Activated CD4-positive, CD25-positive, alpha-beta regulatory T cell (primary cell): ENCODE data around the gene OR2V2.
"Not testable (repeated sequence)": the region's sequence is repeated elsewhere in the genome, so short reads cannot be mapped to it uniquely, and the experiment has no call there.

Experiments used
- DNase-seq, 4 experiments: peaks; one replicate each; lab custom pipeline; 2025; lab: John Stamatoyannopoulos, UW

OR2V2 gene

DNA sequence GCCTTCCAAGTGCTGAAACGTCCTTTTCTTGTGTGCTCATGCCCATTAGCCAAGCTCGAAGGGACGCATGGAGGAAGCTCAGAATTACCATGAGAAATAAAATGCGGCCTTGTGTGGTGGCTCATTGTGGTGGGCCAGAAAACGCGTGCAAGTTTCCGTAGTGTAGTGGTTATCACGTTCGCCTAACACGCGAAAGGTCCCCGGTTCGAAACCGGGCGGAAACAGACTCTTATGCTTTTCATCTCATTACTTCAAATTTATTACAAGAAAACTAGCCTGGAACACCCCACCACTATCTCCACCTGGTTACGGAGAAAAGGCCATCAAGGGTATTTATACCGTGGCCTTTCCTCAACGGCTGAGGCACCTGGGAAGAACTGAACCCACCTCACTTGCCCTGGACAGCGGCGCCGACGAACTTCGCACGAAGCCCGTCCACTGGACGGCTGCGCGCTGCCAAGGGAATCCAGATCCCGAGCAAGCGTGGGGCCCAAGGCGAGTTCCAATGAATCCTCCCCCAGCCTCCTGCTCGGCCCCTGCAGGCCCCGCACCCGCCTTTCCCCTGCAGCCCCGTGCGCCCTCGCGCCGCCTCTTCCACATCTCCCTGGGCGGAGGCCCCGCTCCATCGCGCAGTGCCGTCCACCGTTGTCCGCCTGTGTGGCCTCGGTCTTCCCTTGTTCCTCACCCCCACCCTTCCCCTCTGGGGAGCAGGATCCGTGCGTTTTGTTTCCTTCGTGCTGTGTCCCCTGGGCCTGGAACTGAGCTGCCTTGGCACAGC, 22.3 kb downstream of the OR2V2 start:
- DNase-seq, result peak; percentile 14 to 76 (median 49)

DNA sequence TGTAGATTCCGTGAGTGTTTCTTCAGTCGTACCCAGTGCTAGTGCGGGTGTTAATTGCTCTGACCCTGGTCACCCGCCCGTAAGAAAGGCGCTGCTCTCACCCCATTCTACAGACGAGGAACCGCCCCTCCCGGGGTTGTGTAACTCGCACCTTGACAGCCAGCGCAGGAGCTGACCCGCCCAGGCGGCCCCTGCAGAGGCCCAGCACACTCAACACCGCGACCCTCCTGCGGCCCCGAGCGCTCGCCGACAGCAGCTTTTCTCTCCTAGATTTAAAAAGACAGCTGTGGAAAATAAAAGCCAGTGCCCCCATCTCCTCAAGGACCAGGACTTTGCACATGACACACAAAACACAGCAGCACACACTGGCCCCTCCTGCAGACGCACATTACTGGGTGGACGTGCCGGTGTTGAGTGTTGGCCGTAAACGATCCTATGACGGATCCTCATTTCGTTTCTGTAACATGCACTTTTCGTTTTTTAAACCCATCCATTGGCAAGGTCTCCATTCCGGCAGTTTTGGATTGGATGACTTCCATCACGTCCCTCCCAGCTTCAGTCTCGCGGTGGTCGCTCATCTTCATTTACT, 22.9 kb downstream of the OR2V2 start:
- DNase-seq, result no peak

DNA sequence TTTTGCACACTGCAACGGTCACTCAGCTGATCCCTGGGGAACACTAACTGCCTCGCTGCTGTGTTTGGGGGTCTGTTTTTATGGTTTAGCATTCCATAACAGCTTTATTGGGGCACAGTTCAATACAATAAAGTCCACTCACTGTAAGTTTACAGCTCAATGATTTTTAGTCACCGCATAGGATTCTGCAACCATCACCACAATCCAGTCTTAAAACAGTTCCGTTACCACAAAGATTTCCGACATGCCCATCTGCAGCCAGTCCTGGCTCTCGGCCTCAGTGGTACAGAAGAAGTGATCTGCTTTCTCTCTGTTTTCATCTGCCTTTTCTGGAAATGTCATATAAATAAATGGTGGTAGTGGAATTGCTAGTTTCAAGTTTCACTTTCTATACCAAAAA, 23.6 kb downstream of the OR2V2 start:
- no peak for DNase-seq

DNA sequence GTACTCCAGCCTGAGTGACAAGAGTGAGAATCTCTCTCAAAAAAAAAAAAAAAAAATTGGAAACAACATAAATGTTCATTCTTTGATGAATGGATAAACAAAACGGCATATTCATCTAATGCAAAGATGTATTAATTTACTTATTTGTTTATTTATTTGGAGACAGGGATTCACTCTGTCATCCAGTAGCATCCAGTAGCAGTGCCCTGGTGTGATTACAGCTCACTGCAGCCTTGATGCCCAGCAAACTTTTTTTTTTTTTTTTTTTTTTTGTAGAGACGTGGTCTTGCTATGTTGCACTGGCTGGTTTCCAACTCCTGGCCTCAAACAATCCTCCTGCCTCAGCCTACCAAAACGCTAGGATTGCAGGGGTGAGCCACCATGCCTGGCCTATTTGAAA, 24.4 kb downstream of the OR2V2 start:
- no peak for DNase-seq

DNA sequence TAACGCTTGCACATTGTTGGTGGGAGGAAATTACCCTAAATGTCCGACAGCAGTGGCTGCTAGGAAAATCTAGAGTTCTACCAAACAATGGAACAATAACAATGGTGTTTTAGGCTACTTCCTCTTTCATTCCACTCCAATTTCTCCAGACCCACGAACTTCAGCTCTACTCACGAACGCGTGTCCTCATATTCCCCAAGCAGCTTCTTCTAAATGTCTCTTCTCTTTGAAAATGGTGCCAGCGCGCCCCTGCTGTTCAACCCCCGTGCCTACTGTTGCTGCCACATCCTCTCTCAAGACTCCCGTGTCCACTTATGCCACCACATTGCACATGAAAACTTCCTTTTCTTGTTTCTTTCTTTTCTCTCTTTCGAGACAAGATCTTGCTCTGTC, 25.6 kb downstream of the OR2V2 start:
- DNase-seq, result no peak

DNA sequence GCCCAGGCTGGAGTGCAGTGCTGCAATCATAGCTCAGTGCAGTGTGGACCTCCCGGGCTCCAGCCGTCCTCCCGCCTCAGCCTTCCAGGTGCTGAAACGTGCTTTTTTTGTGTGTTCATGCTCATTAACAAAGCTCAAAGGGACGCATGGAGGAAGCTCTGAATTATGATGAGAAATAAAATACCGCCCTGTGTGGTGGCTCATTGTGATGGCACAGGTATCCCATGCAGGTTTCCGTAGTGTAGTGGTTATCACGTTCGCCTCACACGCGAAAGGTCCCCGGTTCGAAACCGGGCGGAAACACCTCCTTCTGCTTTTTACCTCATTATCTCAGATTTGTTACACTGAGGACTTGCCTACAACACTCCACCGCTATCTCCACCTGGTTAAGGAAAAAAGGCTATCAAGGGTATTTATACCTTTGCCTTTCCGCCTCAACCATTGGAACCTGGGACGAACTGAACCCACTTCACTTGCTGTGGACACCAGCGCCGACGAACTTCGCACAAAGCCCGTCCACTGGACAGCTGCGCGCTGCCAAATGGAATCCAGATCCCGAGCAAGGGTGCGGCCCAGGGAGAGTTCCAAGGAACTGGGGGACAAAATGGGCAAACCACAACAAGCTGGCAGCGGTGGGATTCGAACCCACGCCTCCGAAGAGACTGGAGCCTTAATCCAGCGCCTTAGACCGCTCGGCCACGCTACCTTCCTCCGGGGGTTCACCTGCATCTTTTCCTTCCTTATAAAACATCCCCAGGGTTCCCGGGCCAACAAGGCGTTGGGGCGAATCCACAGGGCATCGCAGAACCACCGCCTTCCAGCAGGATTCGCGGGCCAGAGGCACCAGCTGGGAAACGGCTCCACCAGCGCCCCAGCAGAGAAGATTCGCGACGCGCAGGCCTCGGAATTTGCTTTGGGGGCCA, 26.3 kb downstream of the OR2V2 start:
- DNase-seq, result no peak

DNA sequence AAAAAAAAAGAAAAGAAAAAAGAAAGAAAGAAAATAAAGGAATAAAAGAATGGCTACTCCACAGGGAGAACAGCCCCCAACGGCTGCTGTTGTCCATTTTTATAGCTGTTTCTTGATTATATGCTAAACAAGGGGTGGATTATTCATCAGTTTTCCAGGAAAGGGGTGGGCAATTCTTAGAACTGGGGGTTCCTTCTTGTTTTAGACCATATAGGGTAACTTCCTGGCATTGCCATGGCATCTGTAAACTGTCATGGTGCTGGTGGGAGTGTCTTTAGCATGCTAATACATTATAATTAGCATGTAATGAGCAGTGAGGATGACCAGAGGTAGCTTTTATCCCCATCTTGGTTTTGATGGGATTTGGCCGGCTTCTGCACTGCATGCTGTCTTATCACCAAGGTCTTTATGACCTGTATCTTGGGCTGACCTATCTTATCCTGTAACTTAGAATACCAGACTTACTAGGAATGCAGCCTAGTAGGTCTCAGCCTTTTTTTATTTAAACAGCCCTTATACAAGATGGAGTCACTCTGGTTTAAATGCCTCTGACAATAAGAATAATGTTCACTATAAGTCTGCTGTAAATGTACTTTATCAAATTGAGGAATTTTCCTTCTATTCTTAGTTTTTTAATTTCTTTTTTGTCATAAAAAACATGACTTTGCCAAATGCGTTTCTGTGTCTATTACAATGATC, 29.0 kb downstream of the OR2V2 start:
- DNase-seq, result no peak

DNA sequence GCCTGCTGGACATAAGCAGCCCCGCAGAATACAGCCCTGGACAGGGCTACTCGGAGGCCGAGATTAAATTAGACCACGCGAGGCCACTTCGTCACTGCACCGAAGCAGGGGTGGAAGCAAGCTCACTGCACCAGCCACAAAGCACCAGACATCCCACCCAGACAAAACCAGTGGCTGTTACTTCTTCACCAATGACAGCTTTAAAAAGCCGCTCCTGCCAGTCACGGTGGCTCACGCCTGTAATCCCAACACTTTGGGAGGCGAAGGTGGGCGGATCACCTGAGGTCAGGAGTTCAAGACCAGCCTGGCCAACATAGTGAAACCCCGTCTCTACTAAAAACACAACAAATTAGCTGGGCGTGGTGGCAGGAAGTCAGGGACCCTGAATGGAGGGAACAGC, 30.2 kb downstream of the OR2V2 start:
- not testable (repeated sequence) for DNase-seq

DNA sequence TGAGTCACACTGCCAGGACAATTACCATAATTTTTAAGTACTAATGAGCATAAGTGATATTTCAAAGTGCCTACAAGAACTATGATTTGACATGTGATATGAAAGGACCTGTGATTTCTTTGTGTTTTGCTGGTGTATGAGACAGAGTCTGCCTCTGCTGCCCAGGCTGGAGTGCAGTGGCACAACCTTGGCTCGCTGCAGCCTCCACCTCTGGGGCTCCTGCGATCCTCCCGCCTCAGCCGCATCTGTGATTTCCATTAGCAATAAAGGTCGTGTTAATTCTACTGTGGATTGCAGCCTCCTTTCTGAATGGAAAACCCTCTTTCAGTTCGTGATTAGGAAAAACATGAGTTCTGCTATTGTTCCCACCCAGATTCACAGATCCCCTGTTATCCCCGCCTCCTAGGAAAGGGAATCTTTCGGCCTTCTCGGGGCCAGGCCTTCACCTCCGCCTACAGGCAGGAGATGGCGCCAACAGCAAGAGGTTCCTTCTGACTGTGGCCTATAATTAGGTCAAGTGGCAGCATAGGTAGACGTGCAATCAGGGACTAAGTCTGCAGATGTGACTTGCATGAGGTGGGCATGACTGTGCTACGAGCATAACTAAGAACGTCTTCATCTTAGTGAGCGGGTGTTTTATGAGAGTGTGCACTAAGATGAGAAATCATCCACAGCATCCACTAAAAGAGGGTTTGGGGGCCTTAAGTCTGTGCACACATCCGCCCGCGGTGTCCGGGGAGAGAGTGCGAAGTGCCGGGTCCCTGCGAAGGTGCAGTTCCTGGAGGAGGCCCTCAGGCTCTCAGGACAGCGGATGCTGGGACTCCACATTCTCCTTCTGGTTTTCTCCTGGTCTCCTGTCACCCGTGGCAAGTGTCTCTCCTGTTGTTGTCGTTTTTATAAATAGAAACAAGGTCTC, 34.5 kb downstream of the OR2V2 start:
- no peak for DNase-seq

DNA sequence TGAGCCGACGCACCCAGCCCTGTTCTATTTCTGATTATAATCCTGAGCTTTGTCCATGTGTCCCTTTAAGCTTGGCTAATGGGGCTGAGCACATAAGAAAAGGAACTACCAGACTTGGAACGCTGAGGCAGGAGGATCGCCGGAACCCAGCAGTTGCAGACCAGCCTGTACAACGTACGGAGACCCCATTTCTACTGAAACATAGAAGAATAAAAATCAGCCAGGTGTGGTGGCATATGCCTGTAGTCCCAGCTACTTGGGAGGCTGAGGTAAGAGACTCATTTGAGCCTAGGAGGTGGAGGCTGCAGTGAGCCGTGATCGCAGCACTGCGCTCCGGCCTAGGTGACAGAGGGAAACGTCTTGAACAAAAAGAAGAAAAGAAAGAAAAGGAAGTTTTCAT, 35.3 kb downstream of the OR2V2 start:
- no peak for DNase-seq

DNA sequence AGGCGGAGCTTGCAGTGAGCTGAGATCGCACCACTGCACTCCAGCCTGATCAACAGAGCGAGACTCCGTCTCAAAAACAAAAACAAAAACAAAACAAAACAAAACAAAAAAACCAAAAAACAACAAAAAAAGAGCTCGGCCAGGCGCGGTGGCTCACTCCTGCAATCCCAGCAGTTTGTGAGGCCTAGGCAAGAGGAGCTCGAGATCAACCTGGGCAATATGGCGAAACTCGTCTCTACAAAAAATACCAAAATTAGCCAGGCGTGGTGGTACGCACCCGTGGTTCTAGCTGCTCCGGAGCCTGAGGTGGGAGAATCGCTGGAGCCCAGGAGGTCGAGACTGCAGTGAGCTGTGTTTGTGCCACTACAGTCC, 37.4 kb downstream of the OR2V2 start:
- DNase-seq, result no peak

DNA sequence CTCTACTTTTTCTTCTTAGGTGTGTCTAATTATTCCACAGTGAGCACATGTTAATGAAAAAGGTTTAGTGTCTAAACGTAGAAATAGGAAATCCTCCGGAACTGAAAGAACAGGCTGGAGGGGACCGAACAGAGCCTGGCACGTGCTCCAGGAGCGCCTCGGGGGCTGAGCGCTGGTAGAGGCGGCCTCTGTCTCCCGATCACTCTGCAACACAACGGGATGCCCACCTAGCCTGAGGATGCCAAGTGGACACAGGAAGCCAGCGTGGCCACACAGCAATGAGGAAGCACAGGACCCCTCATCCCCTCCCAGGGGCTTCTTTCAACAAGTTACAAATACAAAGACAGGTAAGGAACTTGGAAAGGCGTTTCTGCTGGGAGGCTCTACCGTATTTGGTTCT, 38.2 kb downstream of the OR2V2 start:
- no peak for DNase-seq

DNA sequence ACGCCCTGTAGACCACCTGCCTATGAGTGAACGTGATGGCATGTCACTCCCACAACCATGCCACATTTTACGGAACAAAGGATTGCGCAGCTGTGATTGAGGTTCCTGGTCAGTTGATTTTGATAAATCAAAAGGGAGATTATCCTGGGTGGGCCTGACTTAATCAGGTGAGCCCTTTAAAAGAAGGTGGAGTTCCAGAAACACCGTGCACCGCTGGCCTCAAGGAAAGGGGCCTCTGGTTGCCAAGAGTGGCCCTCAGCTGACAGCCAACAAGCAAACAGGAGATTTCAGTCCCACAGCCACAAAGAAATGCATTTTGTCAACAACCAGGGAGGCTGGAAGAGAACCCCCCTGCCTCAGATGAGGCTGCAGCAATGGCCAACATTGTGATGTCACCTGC, 38.6 kb downstream of the OR2V2 start:
- DNase-seq, result no peak

DNA sequence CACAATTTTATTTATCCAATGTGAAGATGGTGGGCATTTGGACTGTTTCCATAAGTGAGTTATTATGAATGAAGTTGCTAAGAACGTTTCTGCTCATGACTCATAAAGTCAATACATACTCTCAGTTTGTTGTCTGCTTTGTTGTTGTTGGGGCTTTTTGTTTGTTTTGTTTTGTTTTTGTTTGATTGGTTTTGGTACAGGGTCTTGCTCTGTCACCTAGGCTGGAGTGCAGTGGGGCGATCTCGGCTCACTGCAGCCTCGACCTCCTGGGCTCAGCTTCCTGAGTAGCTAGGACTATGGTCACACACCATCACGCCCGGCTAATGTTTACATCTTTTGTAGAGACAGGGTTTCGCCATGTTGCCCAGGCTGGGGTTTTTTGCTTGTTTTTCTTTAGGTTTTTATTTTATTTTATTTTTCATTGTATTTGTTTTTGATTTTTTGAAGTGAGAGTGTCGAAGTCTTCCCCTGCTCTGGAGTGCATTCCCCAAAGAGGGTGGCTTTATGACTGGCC, 39.7 kb downstream of the OR2V2 start:
- no peak for DNase-seq

DNA sequence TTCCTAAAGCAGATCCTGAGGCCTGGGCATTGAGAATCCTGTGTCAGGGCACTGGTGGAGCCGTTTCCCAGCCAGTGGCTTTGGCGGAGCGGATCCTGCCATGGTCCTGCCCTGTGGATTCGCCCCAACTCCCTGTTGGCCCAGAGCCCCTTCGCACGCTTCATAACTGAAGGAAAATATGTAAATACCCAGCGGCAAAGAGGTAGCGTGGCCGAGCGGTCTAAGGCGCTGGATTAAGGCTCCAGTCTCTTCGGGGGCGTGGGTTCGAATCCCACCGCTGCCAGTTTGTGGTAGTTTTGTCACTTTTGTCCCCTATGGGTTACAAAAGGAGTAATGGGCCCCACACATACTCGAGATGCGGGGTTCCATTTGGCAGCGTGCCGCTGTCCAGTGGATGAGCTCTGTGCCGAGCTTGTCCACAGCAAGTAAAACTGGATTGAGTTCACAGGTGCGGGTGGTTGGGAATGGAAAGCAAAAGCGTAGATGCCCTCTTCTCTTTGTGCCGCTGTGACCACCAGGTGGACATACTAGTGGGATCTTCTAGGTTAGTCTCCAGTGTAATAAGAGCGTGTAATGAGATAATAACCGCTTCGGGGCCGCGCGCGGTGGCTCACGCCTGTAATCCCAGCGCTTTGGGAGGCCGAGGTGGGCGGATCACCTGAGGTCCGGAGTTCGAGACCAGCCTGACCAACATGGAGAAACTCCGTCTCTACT, 40.3 kb downstream of the OR2V2 start:
- no peak for DNase-seq

DNA sequence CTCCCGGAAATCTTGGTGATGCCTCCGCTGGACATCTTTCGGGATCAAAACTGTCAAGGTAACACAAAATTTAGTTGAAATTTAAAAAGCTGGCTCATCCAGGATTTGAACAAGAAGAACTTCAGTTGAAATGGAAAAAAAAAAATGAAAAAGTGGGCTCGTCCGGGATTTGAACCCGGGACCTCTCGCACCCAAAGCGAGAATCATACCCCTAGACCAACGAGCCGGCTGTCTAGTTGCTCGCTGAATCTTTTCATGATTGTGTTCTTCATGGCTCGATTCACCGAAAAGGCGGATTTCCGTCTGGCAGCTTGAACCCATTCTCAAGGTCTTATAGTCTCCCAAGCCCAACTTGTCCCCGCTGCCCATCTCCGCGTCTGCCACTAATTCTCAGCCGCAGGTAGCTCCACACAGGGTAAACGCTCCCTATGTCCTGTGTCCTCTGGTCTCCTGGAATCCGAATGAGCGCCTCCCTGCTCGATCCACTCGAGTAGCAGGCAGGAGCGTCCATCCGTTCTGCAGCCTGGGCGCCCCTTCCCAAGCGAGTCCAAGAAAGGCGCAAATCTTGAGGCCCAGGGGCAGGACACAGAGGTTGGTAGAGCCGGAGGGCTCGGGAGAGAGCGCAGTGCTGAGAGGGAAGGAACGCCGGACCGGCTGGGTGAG, 41.4 kb downstream of the OR2V2 start:
- DNase-seq, result no peak

DNA sequence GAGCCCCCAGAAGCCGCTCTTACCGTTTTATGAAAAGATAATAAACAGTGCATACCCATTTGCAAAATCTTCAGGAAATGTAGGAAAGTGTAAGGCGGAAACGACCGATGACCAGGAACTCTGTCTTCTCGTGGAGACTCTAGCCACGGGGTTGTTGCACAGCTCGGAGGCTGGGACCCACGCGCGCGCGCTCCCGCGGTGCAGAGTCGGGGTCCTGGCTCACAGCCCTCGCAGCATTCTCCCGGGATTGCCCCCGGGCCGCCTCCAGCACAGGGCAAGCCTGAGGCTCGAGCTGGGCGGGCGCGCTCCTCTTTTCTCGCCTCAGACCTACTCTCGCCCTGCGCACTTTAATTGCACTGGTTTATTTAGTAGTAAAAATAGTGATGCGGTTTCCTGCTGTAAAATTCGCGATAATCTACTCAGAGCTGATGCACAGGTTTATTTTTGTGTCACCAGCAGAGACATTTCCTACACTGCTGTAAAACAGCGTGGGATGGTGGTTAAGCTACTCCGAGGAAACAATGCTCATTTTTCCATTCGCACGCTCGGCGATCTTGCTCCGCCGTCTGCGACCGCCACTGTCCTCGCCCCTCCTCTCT, 42.1 kb downstream of the OR2V2 start:
- no peak for DNase-seq

DNA sequence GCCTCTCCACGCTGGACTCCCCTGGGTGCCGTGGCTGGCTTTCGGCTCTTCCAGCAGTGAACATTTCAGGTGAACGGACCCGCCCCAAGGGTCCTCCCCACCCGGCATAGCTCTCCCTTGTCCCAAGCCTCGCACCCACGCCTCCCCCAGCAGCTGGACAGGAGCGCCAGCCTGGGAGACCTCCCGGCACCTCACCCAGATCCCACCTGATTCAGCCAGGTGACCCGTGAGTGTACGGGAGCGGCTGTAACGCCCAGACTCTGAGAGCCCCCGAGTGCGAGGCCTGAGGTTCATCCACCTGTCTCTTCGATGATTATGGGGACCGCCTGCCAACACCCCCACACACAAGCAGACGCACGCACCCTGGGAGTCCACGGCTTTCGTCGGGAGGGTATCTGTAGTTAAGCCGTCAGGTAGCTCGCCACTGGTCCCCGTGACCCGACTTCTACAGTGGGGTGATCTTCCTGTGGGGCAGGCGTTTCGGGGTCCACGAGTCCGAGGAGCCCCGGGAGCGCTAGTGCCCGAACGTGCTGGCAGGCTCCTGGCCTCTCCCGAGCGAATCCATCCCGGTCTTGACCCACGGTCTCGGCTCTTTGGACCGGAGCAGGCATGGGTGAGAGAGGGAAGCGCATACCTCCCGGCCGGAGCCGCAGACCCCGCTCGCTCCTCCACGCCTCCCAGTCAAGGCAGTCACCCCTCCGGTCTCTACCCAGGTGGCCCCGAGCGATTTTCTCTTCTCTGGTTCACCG, 42.8 kb downstream of the OR2V2 start:
- no peak for DNase-seq
